IMR-90 (cell line): Measurements from ENCODE around the gene ACY1. TPM values are rescaled to one million over a fixed set of nuclear protein-coding genes. Genes with fewer than 3 reads are reported as not detected.

Source experiments
- ATAC-seq: fragments of 200-7000 bp; cut with Tn5 transposase; 2 replicates; pipeline ENCODE4 v1.9.1; 2020; ENCODE audit warnings: low read depth, mild to moderate bottlenecking, moderate library complexity
- BruUV-seq: library from RNA; stranded (reverse); fragments of 400-500 nt; replicated peaks from 2 replicates; lab custom pipeline; 2021; lab: Mats Ljungman, UMichigan
- CTCF ChIA-PET: fragments of 300-600 bp; formaldehyde crosslinking; extraction: SDS; loops from one replicate; lab custom pipeline; 2021; ENCODE audit warnings: antibody characterized with exemption; lab: Yijun Ruan, JAX
- POLR2A ChIA-PET: fragments of 300-600 bp; sonication (Branson Sonifier 250); formaldehyde crosslinking; loops from one replicate; lab custom pipeline; 2022; ENCODE audit warnings: antibody characterized with exemption; ENCODE audit not compliant: unreplicated experiment; lab: Charles Lee
- DNase-seq: peaks from one replicate; pipeline ENCODE4 v3.0.0; 2013
- H2AFZ ChIP-seq: replicated peaks from 2 replicates; pipeline ENCODE3; 2013; ENCODE audit warnings: low read length, mild to moderate bottlenecking; ENCODE audit not compliant: poor library complexity
- H2AK5ac ChIP-seq: 2 replicates; pipeline ENCODE4 v1.6.1; 2013; ENCODE audit warnings: low read depth, low read length, inconsistent platforms
- H2AK9ac ChIP-seq: replicated peaks from 2 replicates; pipeline ENCODE3; 2013; ENCODE audit warnings: mild to moderate bottlenecking, low read depth, low read length, moderate library complexity; ENCODE audit not compliant: poor library complexity
- H2BK120ac ChIP-seq: 2 replicates; pipeline ENCODE4 v1.6.1; 2013; ENCODE audit warnings: low read depth, low read length, inconsistent platforms
- H2BK15ac ChIP-seq: 3 replicates; pipeline ENCODE4 v1.6.1; 2013; ENCODE audit warnings: low read depth, low read length, inconsistent platforms
- H2BK20ac ChIP-seq: 2 replicates; pipeline ENCODE4 v1.6.1; 2013; ENCODE audit warnings: low read depth, mild to moderate bottlenecking, inconsistent platforms, low read length, moderate library complexity
- H2BK5ac ChIP-seq: 2 replicates; pipeline ENCODE4 v1.6.1; 2013; ENCODE audit warnings: mild to moderate bottlenecking, low read depth, low read length, inconsistent platforms; ENCODE audit not compliant: poor library complexity, severe bottlenecking
- H3K14ac ChIP-seq: replicated peaks from 2 replicates; pipeline ENCODE4 v1.6.1; 2013; ENCODE audit warnings: low read depth, low read length, inconsistent platforms
- H3K18ac ChIP-seq: 2 replicates; pipeline ENCODE4 v1.6.1; 2013; ENCODE audit warnings: low read depth, low read length, control low read depth
- H3K23ac ChIP-seq: 2 replicates; pipeline ENCODE4 v1.6.1; 2013; ENCODE audit warnings: low read depth, low read length, inconsistent platforms
- H3K27ac ChIP-seq: 2 replicates; pipeline ENCODE4 v1.5.1; 2013; ENCODE audit warnings: mild to moderate bottlenecking, control low read depth, low read length; ENCODE audit not compliant: insufficient read depth
- H3K27me3 ChIP-seq: 2 replicates; pipeline ENCODE4 v1.6.1; 2013; ENCODE audit warnings: low read length; ENCODE audit not compliant: control insufficient read depth, insufficient read depth
- H3K36me3 ChIP-seq: 2 replicates; pipeline ENCODE4 v1.6.1; 2013; ENCODE audit warnings: low read length, mixed read lengths; ENCODE audit not compliant: control insufficient read depth, insufficient read depth
- H3K4ac ChIP-seq: 2 replicates; pipeline ENCODE4 v1.6.1; 2013; ENCODE audit warnings: low read depth, low read length, inconsistent platforms
- H3K4me1 ChIP-seq: 2 replicates; pipeline ENCODE4 v1.6.1; 2013; ENCODE audit warnings: low read length, mixed read lengths; ENCODE audit not compliant: control insufficient read depth, insufficient read depth
- H3K4me2 ChIP-seq: 2 replicates; pipeline ENCODE4 v1.6.1; 2013; ENCODE audit warnings: low read depth, mild to moderate bottlenecking, control low read depth, low read length, moderate library complexity
- H3K4me3 ChIP-seq: 2 replicates; pipeline ENCODE4 v1.5.1; 2013; ENCODE audit warnings: low read depth, mild to moderate bottlenecking, control low read depth, low read length, moderate library complexity; ENCODE audit not compliant: insufficient read depth
- H3K56ac ChIP-seq: 2 replicates; pipeline ENCODE4 v1.6.1; 2013; ENCODE audit warnings: low read length, inconsistent platforms; ENCODE audit not compliant: insufficient read depth; ENCODE audit errors: extremely low read depth
- H3K79me1 ChIP-seq, 2 experiments: 2 replicates each; pipeline ENCODE4 v1.6.1; 2013; ENCODE audit warnings: low read length in 2 of 2, inconsistent platforms in 1 of 2, low read depth in 1 of 2
- H3K9ac ChIP-seq: 2 replicates; pipeline ENCODE4 v1.6.1; 2013; ENCODE audit warnings: low read depth, low read length, control low read depth
- H3K9me1 ChIP-seq: 2 replicates; pipeline ENCODE4 v1.6.1; 2013; ENCODE audit warnings: low read length, inconsistent platforms; ENCODE audit not compliant: insufficient read depth
- H3K9me3 ChIP-seq: 2 replicates; pipeline ENCODE4 v1.6.1; 2013; ENCODE audit warnings: low read length; ENCODE audit not compliant: control insufficient read depth, insufficient read depth
- H4K20me1 ChIP-seq: 2 replicates; pipeline ENCODE4 v1.6.1; 2013; ENCODE audit warnings: low read length, inconsistent platforms; ENCODE audit not compliant: insufficient read depth
- H4K5ac ChIP-seq: 2 replicates; pipeline ENCODE4 v1.6.1; 2013; ENCODE audit warnings: mild to moderate bottlenecking, low read depth, low read length, control low read depth
- H4K8ac ChIP-seq, 2 experiments: 2 replicates each; pipeline ENCODE4 v1.6.1; 2013; ENCODE audit warnings: low read depth in 2 of 2, low read length in 2 of 2, control low read depth in 1 of 2, inconsistent platforms in 1 of 2
- H4K91ac ChIP-seq: 2 replicates; pipeline ENCODE4 v1.6.1; 2013; ENCODE audit warnings: low read depth, low read length, inconsistent platforms; ENCODE audit not compliant: insufficient read depth
- MAZ ChIP-seq: IDR thresholded peaks from 2 replicates; pipeline ENCODE4 v1.6.1; 2012; ENCODE audit warnings: low read depth, mild to moderate bottlenecking, low read length, improper control_type of control experiment, moderate library complexity, borderline replicate concordance
- POLR2A ChIP-seq: IDR thresholded peaks from 2 replicates; pipeline ENCODE4 v1.6.1; 2012; ENCODE audit warnings: mild to moderate bottlenecking, low read depth, low read length
- RAD21 ChIP-seq: IDR thresholded peaks from 2 replicates; pipeline ENCODE4 v1.6.1; 2012; ENCODE audit warnings: low read length, improper control_type of control experiment
- RCOR1 ChIP-seq: IDR thresholded peaks from 2 replicates; pipeline ENCODE4 v1.6.1; 2012; ENCODE audit warnings: mild to moderate bottlenecking, low read length, improper control_type of control experiment; ENCODE audit not compliant: insufficient replicate concordance
- WGBS, 2 experiments: methylation state at CpG; one replicate each; pipeline versions ENCODE4 v1.1.5 to v1.1.7; 2013; ENCODE audit warnings: missing lambda C conversion rate in 2 of 2; ENCODE audit not compliant: insufficient read length in 1 of 2; ENCODE audit errors: extremely low coverage in 2 of 2; 5-methylcytosine and 5-hydroxymethylcytosine counted together
- dilution Hi-C: fragments of 300-500 bp; cut with HindIII; formaldehyde crosslinking; loops from one replicate; pipeline ENCODE4 v1.14.3; 2018; ENCODE audit warnings: low sequenced_read_pairs; ENCODE audit not compliant: unreplicated experiment
- in situ Hi-C: fragments of 300-500 bp; cut with MboI; formaldehyde crosslinking; loops from 3 replicates; pipeline ENCODE4 v1.14.3; 2019; ENCODE audit warnings: low sequenced_read_pairs, inconsistent platforms, mixed read lengths
- intact Hi-C: fragments of 100-400 bp; cut with micrococcal nuclease; formaldehyde crosslinking; loops from 2 replicates; pipeline ENCODE4 v1.10.0; 2022
- polyA plus RNA-seq, 3 experiments: library from polyadenylated mRNA; depleted of rRNA; stranded (reverse); fragments of >200 nt; gene quantifications; 2 replicates each; pipeline ENCODE4 v1.2.3, GENCODE V29; 2012; ENCODE audit warnings: low replicate concordance in 1 of 3
- total RNA-seq: library from RNA; depleted of rRNA; stranded (reverse); fragments of >200 nt; gene quantifications from 2 replicates; pipeline ENCODE4 v1.2.3, GENCODE V29; 2012
- TF ChIP-seq, protein P1 (sequence below): conservative IDR thresholded peaks from 2 replicates; pipeline ENCODE4 v1.5.1; 2012; ENCODE audit warnings: mild to moderate bottlenecking, low read depth, low read length, improper control_type of control experiment

The ACY1 gene
- total and polyA plus RNA-seq, 2 of the 4 experiments (the other 2 are of a cell fraction), result 22.0 to 47.1 TPM

DNA sequence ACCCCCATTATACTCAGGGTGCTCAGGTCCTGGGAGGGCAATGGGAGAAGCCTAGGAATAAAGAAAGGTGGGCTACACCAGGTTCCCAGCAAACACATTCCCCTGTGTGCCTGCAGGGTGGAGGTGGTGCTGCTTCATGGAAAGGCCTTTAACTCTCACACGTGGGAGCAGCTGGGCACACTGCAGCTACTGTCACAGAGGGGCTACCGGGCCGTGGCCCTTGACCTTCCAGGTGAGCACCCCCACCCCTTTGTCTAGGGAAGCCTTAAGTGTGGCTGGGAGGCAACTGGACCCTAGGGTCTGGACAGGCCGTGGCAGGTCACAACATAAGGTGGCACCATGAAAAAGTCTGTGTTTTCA, 5.2 kb upstream of the ACY1 start:
- H4K5ac ChIP-seq, result no peak overlapping the region
- in situ Hi-C loops (no loop called here), intact Hi-C loops (no loop called here), dilution Hi-C loops (no loop called here)
- H3K36me3 ChIP-seq, result no peaks in the 10 kb centered on the region
- no peak overlapping the region for H3K4me2 ChIP-seq
- ChIA-PET POLR2A (no interaction called here), CTCF (no interaction called here)
- H2BK5ac ChIP-seq, result no peak overlapping the region
- H3K27ac ChIP-seq, result no peak overlapping the region
- no peak overlapping the region for H2AK5ac ChIP-seq
- H4K8ac ChIP-seq, result no peak overlapping the region
- no peak overlapping the region for H3K23ac ChIP-seq
- no peak overlapping the region for H3K18ac ChIP-seq
- TF ChIP-seq RAD21 (no peak), RCOR1 (no peak), MAZ (no peak), POLR2A (no peak)
- TF ChIP-seq, protein P1, sequence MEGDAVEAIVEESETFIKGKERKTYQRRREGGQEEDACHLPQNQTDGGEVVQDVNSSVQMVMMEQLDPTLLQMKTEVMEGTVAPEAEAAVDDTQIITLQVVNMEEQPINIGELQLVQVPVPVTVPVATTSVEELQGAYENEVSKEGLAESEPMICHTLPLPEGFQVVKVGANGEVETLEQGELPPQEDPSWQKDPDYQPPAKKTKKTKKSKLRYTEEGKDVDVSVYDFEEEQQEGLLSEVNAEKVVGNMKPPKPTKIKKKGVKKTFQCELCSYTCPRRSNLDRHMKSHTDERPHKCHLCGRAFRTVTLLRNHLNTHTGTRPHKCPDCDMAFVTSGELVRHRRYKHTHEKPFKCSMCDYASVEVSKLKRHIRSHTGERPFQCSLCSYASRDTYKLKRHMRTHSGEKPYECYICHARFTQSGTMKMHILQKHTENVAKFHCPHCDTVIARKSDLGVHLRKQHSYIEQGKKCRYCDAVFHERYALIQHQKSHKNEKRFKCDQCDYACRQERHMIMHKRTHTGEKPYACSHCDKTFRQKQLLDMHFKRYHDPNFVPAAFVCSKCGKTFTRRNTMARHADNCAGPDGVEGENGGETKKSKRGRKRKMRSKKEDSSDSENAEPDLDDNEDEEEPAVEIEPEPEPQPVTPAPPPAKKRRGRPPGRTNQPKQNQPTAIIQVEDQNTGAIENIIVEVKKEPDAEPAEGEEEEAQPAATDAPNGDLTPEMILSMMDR, result no peak
- no peak overlapping the region for H2AK9ac ChIP-seq
- WGBS, 2 experiments, result 100% methylated on average over 1 of the region's 4 CpGs; no CpG with 5 or more reads in 1 of the 2 experiments
- DNase-seq (no peak), ATAC-seq (no peak)
- no peak overlapping the region for H3K14ac ChIP-seq
- H3K4ac ChIP-seq, result no peak overlapping the region
- H3K4me3 ChIP-seq, result no peak overlapping the region
- no peak overlapping the region for H2AFZ ChIP-seq
- H3K79me1 ChIP-seq, result peaks cover 10 to 45% of the 10 kb centered on the region in 2 experiments; a peak in 3 of 4 replicates
- H3K9me1 ChIP-seq, result peaks cover 12% of the 10 kb centered on the region
- H3K27me3 ChIP-seq, result no peaks in the 10 kb centered on the region
- H3K9ac ChIP-seq, result no peak overlapping the region
- no peak overlapping the region for H2BK20ac ChIP-seq
- H2BK120ac ChIP-seq, result no peak overlapping the region
- peaks cover 17% of the 10 kb centered on the region for H3K4me1 ChIP-seq
- H3K56ac ChIP-seq, result no peak overlapping the region
- H2BK15ac ChIP-seq, result no peak overlapping the region
- no peak overlapping the region for H4K91ac ChIP-seq
- peaks cover 7% of the 10 kb centered on the region for H4K20me1 ChIP-seq
- no TSS peak for BruUV-seq
- H3K9me3 ChIP-seq, result no peaks in the 10 kb centered on the region
